ENCODE data around the gene SLC7A8.

DNA sequence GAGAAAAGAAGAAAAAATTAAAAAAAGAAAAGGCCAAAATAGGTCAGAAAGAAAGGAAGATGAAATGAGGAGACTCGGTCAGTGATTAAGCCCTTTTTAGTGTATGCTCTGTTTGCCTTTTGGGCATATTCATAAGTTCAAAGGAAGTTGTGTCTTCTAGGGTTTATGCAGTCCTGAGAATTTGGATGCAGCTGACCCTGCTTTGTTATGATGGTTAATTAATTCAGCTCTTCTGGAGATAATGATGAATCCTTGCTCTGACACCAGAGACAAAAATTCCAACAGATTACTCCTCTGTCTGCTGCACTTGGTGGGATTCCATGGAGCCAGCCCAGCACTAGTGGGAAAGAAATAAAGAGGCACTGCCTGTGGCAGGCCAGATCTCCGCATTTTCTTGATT lies 4.5 kb upstream of the SLC7A8 start:
- TF ChIP-seq, protein P1, sequence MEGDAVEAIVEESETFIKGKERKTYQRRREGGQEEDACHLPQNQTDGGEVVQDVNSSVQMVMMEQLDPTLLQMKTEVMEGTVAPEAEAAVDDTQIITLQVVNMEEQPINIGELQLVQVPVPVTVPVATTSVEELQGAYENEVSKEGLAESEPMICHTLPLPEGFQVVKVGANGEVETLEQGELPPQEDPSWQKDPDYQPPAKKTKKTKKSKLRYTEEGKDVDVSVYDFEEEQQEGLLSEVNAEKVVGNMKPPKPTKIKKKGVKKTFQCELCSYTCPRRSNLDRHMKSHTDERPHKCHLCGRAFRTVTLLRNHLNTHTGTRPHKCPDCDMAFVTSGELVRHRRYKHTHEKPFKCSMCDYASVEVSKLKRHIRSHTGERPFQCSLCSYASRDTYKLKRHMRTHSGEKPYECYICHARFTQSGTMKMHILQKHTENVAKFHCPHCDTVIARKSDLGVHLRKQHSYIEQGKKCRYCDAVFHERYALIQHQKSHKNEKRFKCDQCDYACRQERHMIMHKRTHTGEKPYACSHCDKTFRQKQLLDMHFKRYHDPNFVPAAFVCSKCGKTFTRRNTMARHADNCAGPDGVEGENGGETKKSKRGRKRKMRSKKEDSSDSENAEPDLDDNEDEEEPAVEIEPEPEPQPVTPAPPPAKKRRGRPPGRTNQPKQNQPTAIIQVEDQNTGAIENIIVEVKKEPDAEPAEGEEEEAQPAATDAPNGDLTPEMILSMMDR (IDR thresholded peaks at IDR 0.05) = no peak
- TF ChIP-seq POLR2A (IDR thresholded peaks at IDR 0.05) = no peak

Measured in testis (tissue), 2 donors.